Measurements from ENCODE around the gene WDR93.

DNA sequence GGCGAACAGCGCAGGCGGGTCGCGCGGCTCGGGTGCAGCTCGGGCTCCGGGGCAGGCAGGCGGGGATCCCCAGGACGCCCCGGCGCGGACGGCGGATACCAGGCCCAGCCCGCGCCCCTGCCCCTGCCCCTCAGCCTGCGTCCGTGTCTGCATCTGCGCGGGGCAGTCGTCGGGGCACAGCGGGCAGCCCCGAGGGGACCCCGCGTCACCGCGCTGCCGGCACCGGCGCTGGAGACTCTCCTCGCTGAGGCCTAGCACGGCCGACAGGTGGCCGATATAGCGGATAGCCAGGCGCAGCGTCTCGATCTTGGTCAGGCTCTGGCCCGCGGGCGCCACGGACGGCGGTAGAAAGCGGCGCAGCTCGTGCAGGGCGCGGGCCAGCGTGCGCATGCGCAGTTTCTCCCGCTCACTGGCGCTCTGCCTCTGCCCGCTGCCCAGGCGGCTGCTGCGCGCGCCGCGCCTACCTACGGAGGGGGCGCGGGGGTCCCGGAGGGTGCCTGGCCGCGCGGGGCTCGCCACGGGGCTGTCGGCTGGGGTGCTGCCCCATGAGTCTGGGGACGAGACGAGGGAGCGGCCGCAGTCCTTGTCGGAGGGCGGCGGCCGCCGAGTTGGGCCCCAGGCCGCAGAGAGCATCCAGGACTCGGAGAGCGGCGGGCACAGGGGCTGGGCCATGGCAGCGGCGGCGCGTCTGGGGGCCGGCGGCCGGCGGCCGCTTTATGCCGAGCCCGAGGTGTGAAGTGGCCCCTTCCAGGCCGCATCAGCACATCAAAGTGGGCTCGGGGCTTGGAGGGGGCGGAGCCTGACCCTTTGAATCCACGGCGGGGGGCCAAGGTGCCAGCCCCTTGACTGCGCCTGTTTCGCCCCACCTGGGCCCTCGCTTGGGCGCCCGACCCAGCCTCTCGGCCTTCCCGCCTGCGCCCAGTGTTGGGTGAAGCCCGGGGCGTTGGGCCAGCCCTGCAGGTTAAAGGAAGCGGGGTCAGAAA lies 60.2 kb downstream of the WDR93 start, which contains the start of gene MESP1:
- TF ChIP-seq, protein P1, sequence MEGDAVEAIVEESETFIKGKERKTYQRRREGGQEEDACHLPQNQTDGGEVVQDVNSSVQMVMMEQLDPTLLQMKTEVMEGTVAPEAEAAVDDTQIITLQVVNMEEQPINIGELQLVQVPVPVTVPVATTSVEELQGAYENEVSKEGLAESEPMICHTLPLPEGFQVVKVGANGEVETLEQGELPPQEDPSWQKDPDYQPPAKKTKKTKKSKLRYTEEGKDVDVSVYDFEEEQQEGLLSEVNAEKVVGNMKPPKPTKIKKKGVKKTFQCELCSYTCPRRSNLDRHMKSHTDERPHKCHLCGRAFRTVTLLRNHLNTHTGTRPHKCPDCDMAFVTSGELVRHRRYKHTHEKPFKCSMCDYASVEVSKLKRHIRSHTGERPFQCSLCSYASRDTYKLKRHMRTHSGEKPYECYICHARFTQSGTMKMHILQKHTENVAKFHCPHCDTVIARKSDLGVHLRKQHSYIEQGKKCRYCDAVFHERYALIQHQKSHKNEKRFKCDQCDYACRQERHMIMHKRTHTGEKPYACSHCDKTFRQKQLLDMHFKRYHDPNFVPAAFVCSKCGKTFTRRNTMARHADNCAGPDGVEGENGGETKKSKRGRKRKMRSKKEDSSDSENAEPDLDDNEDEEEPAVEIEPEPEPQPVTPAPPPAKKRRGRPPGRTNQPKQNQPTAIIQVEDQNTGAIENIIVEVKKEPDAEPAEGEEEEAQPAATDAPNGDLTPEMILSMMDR (tag by site-specific recombination; IDR thresholded peaks at IDR 0.05), result peak; percentile 93
- TF ChIP-seq ZNF274 (IDR thresholded peaks at IDR 0.05; ENCODE audit: low read length), result no peak
- no peak for TF ChIP-seq ZNF274 (tag by site-specific recombination; IDR thresholded peaks at IDR 0.05; ENCODE audit: borderline replicate concordance)
- TF ChIP-seq INSM2 (tag by site-specific recombination; IDR thresholded peaks at IDR 0.05), result no peak
- TF ChIP-seq ZNF18 (tag by site-specific recombination; IDR thresholded peaks at IDR 0.05), result peak; percentile 72; the same call in 1 of the 2 replicates
- TF ChIP-seq ZFP41 (tag by site-specific recombination; IDR thresholded peaks at IDR 0.05; ENCODE audit: borderline replicate concordance), result no peak
- TF ChIP-seq ZNF26 (tag by site-specific recombination; IDR thresholded peaks at IDR 0.05), result no peak
- no peak for TF ChIP-seq ZFP69B (tag by site-specific recombination; IDR thresholded peaks at IDR 0.05)
- no peak for TF ChIP-seq ZBTB20 (tag by site-specific recombination; IDR thresholded peaks at IDR 0.05)
- TF ChIP-seq GLI4 (tag by site-specific recombination; IDR thresholded peaks at IDR 0.05), result no peak
- TF ChIP-seq ZNF768 (tag by site-specific recombination; IDR thresholded peaks at IDR 0.05), result no peak
- TF ChIP-seq ZBTB7A (tag by site-specific recombination; IDR thresholded peaks at IDR 0.05; ENCODE audit: low read depth), result no peak
